Activated CD8-positive, alpha-beta T cell treated with anti-CD3 and anti-CD28 coated beads for 36 hours (primary cell): ENCODE results near the gene ZNF177. TPM values are rescaled to one million over a fixed set of nuclear protein-coding genes. Genes with fewer than 3 reads are reported as not detected.
A peak's percentile ranks its signal among the peaks of the same experiment; 100 is the strongest.
"Not testable (repeated sequence)": the region's sequence is repeated elsewhere in the genome, so short reads cannot be mapped to it uniquely, and the experiment has no call there.

Experiments
- ATAC-seq: fragments of 200-7000 bp; cut with Tn5 transposase; one replicate; pipeline ENCODE4 v1.10.0; 2021; ENCODE audit warnings: mild to moderate bottlenecking, moderate library complexity
- CTCF ChIA-PET: fragments of 350-600 bp; sonication (Branson Sonifier 250); formaldehyde crosslinking; loops from one replicate; lab custom pipeline; 2021; ENCODE audit warnings: antibody characterized with exemption; lab: Charles Lee
- POLR2A ChIA-PET: fragments of 350-600 bp; sonication (Branson Sonifier 250); formaldehyde crosslinking; loops from one replicate; lab custom pipeline; 2021; ENCODE audit warnings: antibody characterized with exemption; lab: Charles Lee
- DNase-seq: peaks from one replicate; pipeline ENCODE4 v3.0.0-alpha.2; 2020
- H3K27ac Mint-ChIP-seq: one replicate; pipeline ENCODE4 v1.8.0; 2021; ENCODE audit warnings: mild to moderate bottlenecking, mixed read lengths
- H3K27me3 Mint-ChIP-seq: one replicate; pipeline ENCODE4 v1.8.0; 2021; ENCODE audit warnings: mixed read lengths
- H3K36me3 Mint-ChIP-seq: one replicate; pipeline ENCODE4 v1.8.0; 2021; ENCODE audit warnings: low read depth, mixed read lengths
- H3K4me1 Mint-ChIP-seq: one replicate; pipeline ENCODE4 v1.8.0; 2021; ENCODE audit warnings: low read depth, mixed read lengths
- H3K4me3 Mint-ChIP-seq: one replicate; pipeline ENCODE4 v1.8.0; 2021; ENCODE audit warnings: mild to moderate bottlenecking, moderate library complexity, mixed read lengths
- H3K9me3 Mint-ChIP-seq: one replicate; pipeline ENCODE4 v1.8.0; 2021; ENCODE audit warnings: mixed read lengths
- CTCF ChIP-seq: fragments of 200-600 bp; IDR thresholded peaks from one replicate; pipeline ENCODE4 v1.8.0; 2022; ENCODE audit warnings: antibody characterized with exemption, mild to moderate bottlenecking
- intact Hi-C: fragments of 100-400 bp; cut with micrococcal nuclease; formaldehyde crosslinking; loops from one replicate; pipeline ENCODE4 v1.10.0; 2022
- total RNA-seq, 2 experiments: library from RNA; stranded (reverse); gene quantifications; one replicate each; pipeline ENCODE4 v1.2.3, GENCODE V29; 2021

ZNF177 gene
- total RNA-seq, result 1 to 10 TPM; 1.6 to 1.9 TPM

GRCh38 chr19:9362905-9363304 lies at the start of gene ZNF177:
Gene ZNF177, plus strand, starts transcription at chr19:9363013. Its CDS starts 15,299 bp downstream, at chr19:9378312.
- intact Hi-C loops, result no loop called here
- peaks cover 4% of the 10 kb centered on the region for H3K4me1 Mint-ChIP-seq
- ATAC-seq, result peak; percentile 27
- H3K27me3 Mint-ChIP-seq, result peaks cover 3% of the 10 kb centered on the region
- ChIA-PET CTCF (no interaction called here), POLR2A (no interaction called here)
- peak within 1 kb of the TSS; percentile 31 for H3K4me3 Mint-ChIP-seq
- no peak within 1 kb of the TSS for H3K27ac Mint-ChIP-seq
- peaks cover 53% of the 10 kb centered on the region for H3K36me3 Mint-ChIP-seq
- no peak for TF ChIP-seq CTCF
- DNase-seq, result peak; percentile 13
- peaks cover 43% of the 10 kb centered on the region for H3K9me3 Mint-ChIP-seq

GRCh38 chr19:9313756-9314155 lies 49.1 kb upstream of the ZNF177 start:
- Mint-ChIP-seq H3K4me1 (no peaks in the 10 kb centered on the region), H3K36me3 (peaks cover 3% of the 10 kb centered on the region), H3K4me3 (no peak overlapping the region), H3K27ac (no peak overlapping the region), H3K27me3 (no peaks in the 10 kb centered on the region), H3K9me3 (peaks cover 14% of the 10 kb centered on the region)
- intact Hi-C loops, result loop anchor here (10.0 kb wide), 1 partner anchor 121 kb away; the partner anchor contains the start of gene ZNF266
- ChIA-PET CTCF (no interaction called here), POLR2A (interaction anchor here (1.0 kb wide), 1 partner anchor 10 kb away, joined by 3 read pairs; the partner anchor contains the start of gene ZNF559)
- DNase-seq (no peak), ATAC-seq (no peak)
- no peak for TF ChIP-seq CTCF

GRCh38 chr19:9321338-9321737 lies 41.5 kb upstream of the ZNF177 start:
- intact Hi-C loops, result no loop called here
- DNase-seq (no peak), ATAC-seq (no peak)
- H3K27me3 Mint-ChIP-seq, result no peaks in the 10 kb centered on the region
- no peak overlapping the region for H3K4me3 Mint-ChIP-seq
- ChIA-PET POLR2A (no interaction called here), CTCF (no interaction called here)
- H3K9me3 Mint-ChIP-seq, result peaks cover 19% of the 10 kb centered on the region
- H3K27ac Mint-ChIP-seq, result no peak overlapping the region
- TF ChIP-seq CTCF, result no peak
- peaks cover 24% of the 10 kb centered on the region for H3K4me1 Mint-ChIP-seq
- H3K36me3 Mint-ChIP-seq, result peaks cover 22% of the 10 kb centered on the region

- H3K27ac Mint-ChIP-seq, DNase-seq: not testable (repeated sequence)
- CTCF ChIA-PET, result interaction anchor here (2.8 kb wide), 1 partner anchor 11 kb away, joined by 14 read pairs; the partner anchor contains the start of gene ZNF699
These were observed 41.1 kb upstream of the ZNF177 start for GRCh38 chr19:9321756-9322155.

GRCh38 chr19:9322201-9322600 lies 40.6 kb upstream of the ZNF177 start:
- H3K4me3 Mint-ChIP-seq, H3K27ac Mint-ChIP-seq, ATAC-seq, intact Hi-C loops, DNase-seq, POLR2A ChIA-PET, H3K27me3 Mint-ChIP-seq: not testable (repeated sequence)
- peaks cover 27% of the 10 kb centered on the region for H3K36me3 Mint-ChIP-seq
- CTCF ChIA-PET, result interaction anchor here (1.6 to 2.8 kb wide), 2 partner anchors 12 to 117 kb away, joined by 4 to 14 read pairs; partner anchors contain the start of gene ZNF699
- H3K9me3 Mint-ChIP-seq, result peaks cover 22% of the 10 kb centered on the region
- H3K4me1 Mint-ChIP-seq, result peaks cover 25% of the 10 kb centered on the region

More at GRCh38 chr19:9321756-9322155, 41.1 kb upstream of the ZNF177 start:
- ATAC-seq, intact Hi-C loops, H3K4me3 Mint-ChIP-seq, H3K27me3 Mint-ChIP-seq, POLR2A ChIA-PET: not testable (repeated sequence)
- peaks cover 20% of the 10 kb centered on the region for H3K9me3 Mint-ChIP-seq
- H3K4me1 Mint-ChIP-seq, result peaks cover 25% of the 10 kb centered on the region
- H3K36me3 Mint-ChIP-seq, result peaks cover 23% of the 10 kb centered on the region

GRCh38 chr19:9323557-9323918 lies 39.3 kb upstream of the ZNF177 start:
- Mint-ChIP-seq H3K27ac (peak overlapping the region; percentile 97), H3K36me3 (peaks cover 38% of the 10 kb centered on the region), H3K4me1 (peaks cover 26% of the 10 kb centered on the region), H3K27me3 (no peaks in the 10 kb centered on the region), H3K9me3 (peaks cover 28% of the 10 kb centered on the region), H3K4me3 (peak overlapping the region; percentile 91)
- intact Hi-C loops, result no loop called here
- ATAC-seq (peak; percentile 56), DNase-seq (peak; percentile 76)
- POLR2A ChIA-PET, result interaction anchor here (0.9 to 1.2 kb wide), 3 partner anchors 10 to 259 kb away, joined by 3 read pairs; no protein-coding TSS in a partner anchor
- no peak for TF ChIP-seq CTCF
- CTCF ChIA-PET, result interaction anchor here (1.6 to 2.8 kb wide), 2 partner anchors 13 to 118 kb away, joined by 4 to 14 read pairs; partner anchors contain the start of gene ZNF699
